ENCODE measurements around the gene CEP164.
A peak's percentile ranks its signal among the peaks of the same experiment; 100 is the strongest.
"Not testable (repeated sequence)": the region's sequence is repeated elsewhere in the genome, so short reads cannot be mapped to it uniquely, and the experiment has no call there.

The CEP164 gene

GRCh38 chr11:117303646-117304315 lies 23.9 kb upstream of the CEP164 start:
- DNase-seq (ENCODE audit: low read depth in 3 of 3), result no peak

GRCh38 chr11:117305145-117305544 lies 22.5 kb upstream of the CEP164 start:
- no peak for DNase-seq (ENCODE audit: low read depth in 3 of 3)

DNA sequence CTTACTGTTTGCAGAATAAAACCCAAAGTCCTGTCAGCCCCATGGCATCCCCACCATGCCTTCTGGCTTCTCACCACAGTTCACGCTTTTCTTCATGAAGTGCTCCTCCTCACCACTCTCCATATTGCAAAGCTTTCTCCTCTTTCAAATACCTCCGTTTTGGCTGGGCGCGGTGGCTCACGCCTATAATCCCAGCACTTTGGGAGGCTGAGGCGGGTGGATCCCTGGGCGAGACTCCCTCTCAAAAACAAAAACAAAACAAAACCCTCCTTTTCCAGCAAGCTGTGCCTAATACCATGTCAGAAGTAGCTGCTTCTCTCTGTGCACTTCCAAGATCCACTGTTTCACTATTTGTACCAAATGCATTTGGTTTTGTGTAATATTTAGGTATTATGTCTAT lies 18.3 kb upstream of the CEP164 start:
- DNase-seq (ENCODE audit: low read depth in 3 of 3), result no peak

GRCh38 chr11:117313091-117313490 lies 14.6 kb upstream of the CEP164 start:
- DNase-seq (ENCODE audit: low read depth in 3 of 3), result no peak

DNA sequence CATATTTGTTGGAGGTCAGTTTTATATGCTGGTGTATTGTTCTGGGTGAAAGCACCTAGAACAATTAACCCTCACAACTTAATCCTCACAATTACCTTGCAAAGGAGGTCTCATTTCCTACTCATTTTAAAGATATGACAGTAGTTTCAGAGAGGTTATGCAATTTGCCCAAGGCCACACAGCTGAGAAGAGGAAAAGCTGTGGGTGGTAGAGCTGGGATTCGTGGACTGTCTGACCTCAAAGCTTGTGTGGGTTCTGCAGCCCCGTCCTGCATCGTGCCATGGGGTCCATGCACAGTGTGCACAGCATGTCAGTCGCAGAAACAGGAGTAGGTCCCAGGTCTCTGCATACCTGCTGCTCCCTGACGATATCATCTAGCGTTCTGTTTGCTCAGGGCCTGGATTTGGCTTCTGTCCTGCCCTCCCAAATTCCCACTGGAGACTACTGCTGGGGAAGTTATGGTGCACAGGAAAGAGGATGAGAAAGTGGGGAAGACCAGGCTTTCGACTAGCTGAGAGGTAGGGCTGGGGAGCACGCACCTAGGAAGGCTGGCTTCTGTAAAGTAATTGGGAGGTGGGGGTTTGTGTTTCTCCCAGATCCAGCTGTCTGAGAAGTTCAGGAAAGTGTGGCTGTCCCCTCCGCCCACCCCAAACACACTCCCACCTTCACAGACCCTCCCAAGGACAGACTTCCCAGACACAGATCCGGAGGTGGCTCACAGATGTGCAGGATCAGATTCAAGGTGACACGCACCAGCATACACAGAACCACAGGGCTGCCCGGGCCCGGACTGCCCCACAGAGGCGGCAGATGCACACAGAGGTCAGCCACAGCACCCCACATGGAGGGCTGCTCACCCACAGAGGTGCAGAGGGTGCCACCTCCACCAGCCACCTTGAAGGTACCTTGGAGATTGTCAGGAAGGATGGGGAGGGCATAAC lies 13.6 kb upstream of the CEP164 start:
- no peak for DNase-seq (ENCODE audit: low read depth in 3 of 3)

DNA sequence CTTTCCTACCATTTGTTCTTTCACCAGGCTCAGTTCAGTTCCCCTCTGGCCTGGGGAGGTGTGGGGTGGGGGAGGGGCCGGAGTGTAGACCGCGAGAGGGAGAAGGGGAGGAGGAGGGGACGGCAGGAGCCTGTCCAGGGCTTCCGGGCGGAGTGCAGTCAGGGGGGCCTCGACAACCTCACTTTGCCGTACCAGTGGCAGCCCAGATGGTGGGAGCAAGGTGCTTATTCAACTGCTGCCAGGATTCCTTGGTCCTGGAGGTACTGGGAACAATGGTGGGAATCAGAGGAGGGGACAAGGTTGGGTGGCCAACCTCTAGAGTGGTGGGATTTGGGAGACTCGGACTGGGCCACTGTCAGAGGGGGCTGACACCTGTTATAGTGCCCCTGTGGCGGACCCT lies 12.8 kb upstream of the CEP164 start:
- DNase-seq (ENCODE audit: low read depth in 3 of 3), result no peak

DNA sequence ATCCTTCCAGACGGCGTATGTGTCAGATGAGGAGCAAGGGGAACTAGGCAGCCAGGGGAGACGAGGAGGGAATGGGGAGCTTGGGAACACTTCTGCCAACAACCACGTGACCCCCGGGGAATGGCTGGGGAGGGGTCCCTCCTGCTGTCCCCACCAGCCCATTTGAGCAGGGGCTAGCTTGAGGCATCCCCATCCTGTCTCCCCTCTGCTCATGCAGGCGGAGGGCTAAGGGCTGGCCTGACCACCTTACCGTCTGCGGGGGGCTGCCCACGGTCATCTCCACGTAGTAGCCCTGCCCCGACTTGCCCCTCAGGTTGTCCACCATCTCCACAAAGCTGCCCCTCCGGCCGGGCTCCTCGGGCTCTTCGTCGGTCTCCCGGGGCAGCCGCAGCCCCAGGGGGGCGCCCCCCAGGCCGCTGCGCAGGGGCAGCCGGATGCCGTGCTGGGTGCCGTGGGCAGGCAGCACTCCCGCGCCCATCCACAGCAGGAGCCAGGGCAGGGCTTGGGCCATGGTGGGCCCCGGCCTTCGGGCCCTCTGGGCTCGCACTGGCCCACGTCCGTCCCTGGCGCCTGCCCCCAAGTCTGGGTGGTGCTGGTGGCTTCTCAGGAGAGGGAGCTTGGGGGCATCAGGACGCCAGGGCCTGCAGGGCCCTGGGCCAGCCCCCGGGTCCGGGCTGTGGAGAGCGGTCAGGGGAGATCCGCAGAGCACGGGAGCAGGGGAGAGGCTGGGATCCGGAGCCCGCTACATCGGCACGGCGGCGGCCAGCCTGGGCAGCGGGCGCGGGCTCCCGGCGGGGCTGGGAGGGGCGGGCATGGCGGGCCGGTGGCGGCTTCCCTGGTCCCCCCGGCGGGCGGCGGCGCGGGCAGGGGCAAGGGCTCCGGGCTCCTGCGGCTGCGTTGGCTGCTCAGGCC lies 12.1 kb upstream of the CEP164 start:
- DNase-seq (ENCODE audit: low read depth in 3 of 3), result peak in 1 of 3 experiments; percentile 11

DNA sequence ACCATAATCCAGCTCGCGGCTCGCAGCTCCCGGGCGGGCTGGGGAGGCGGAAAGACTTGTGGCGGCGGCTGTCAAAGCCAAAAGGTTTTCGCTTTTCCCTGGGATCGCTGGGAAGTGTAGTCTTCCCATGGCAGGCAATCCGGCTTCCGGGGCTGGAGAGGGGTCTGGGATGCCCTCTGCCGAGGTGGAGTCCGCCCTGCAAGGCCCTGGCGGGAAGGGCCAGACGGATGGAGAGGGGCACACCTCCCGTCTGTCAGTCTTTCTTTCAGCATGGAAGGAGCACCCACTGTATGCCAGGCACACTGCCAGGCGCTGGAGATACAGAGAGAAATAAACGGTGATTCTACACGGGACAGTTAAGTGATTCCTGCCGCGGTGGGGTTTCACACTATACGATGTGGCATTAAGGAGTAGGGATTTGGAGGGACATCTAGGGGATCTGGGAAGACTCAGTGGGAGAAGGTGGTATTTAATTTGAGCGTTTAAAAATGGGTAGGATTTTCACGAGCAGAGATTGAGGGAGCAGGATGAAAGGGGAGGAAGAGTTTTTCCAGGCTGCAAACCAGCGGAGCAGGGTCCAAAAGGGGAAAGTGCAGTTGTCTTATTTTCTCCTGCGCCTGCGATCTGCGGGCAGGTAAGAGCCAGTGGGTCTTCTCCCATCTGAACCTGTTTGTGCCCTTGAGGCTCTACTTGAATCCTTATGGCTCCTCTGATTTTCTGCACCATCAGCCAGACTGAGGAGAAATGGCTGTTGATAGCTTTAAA lies 11.3 kb upstream of the CEP164 start, which contains the start of gene BACE1:
Gene BACE1 (minus strand): TSS at position 60 of the 765 bp plus-strand sequence. CDS start 461 bp downstream, outside the sequence.
- DNase-seq (ENCODE audit: low read depth in 3 of 3), result peak in 2 of 3 experiments; percentile 3 to 13

DNA sequence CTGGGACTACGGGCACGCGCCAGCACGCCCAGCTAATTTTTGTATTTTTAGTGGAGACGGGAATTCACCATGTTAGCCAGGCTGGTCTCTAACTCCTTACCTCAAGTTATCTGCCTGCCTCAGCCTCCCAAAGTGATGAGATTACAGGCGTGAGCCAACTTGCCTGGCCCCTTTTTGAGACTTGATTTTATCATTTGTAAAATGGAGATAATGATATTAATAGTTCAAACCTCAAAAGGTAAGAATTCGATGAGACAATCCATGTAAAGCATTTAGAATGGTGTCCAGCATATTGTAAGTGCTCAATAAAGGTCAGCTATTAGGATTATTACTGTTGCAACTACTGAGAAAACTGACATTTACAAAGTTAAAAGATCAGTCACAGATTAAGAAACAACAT lies 8.9 kb upstream of the CEP164 start:
- DNase-seq (ENCODE audit: low read depth in 3 of 3), result no peak

DNA sequence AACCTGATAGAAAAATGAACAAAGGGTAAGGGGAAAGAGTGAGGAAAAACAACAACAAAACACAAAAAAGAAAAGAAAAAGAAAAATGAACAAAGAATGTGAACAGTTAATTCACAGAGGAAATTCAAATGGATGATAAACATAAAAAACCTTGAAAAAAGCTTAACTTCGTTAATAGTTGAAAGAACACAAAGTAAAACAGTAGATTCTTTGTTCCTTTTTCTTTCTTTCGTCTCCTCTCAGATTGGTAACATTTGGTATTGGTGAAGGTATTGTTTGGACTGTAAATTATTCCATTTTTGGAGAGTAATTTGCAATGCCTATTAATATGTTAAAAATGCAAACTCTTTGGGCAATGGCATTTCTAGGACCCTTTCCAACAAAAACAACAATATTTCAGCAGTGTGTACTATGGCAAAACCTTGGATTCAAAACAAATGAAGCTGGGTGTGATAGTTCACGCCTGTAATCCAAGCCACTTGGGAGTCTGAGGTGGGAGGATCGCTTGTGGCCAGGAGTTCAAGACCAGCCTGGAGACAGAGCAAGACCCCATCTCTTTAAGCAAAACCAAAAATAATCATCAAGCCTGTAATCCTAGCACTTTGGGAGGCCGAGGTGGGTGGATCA lies 8.3 kb upstream of the CEP164 start:
- DNase-seq (ENCODE audit: low read depth in 3 of 3), result no peak

- not testable (repeated sequence) for DNase-seq (ENCODE audit: low read depth in 3 of 3)
These were observed 443 bp upstream of the CEP164 start for GRCh38 chr11:117327255-117327566.

DNA sequence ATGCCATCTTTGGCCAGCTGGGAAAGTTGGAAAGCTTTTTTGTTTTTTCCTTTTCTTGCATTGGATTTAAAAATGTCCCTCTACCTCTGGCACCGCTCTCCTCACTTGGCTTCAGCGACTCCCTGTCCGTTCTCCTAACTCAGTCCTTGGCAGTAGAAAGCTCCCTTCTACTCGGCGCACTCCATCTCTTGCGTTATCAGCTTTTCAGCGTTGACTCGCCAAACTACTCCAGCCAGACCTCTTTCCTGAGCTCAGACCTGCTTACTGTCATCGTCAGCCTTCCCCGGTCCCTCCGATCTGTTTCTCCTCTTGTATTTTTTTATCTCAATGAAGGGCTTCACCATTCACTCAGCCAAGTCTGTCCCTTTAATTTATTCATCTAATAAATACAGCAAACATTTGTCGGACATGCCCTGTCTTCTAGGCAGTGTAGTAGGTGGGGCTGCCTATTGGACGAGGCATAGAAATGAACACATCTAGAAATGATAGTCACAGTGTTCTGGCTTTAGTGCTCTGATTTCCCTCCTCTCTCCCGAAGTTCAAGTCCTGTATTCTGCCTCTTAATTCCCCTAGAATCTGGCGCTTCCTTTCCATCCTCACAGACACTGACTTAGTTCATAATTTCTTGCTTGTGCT lies 839 bp downstream of the CEP164 start:
- no peak for DNase-seq (ENCODE audit: low read depth in 3 of 3)

- no peak for DNase-seq (ENCODE audit: low read depth in 3 of 3)
These were observed 5.2 kb downstream of the CEP164 start for GRCh38 chr11:117332843-117333242.

GRCh38 chr11:117333917-117334316 lies 6.3 kb downstream of the CEP164 start:
- no peak for DNase-seq (ENCODE audit: low read depth in 3 of 3)

DNA sequence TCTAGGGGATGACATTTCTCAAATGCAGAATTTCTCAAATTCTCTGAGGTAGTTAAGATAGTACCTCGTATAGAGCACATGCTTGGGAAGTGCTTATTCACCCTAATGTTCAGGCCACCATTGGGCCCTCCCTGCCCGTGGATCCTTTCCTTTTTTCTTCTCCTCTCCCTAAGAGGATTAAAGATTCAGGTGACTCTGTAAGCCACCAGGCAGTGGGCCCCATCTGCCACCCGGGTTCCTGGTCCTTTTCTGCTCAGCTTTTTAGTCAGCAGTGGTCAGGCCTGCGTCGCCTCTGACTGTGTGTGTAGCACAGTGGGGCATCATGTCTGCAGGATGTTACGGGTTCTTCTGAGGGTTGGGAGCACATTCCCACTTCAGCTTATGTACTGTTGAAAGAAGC lies 7.2 kb downstream of the CEP164 start:
- no peak for DNase-seq (ENCODE audit: low read depth in 3 of 3)

DNA sequence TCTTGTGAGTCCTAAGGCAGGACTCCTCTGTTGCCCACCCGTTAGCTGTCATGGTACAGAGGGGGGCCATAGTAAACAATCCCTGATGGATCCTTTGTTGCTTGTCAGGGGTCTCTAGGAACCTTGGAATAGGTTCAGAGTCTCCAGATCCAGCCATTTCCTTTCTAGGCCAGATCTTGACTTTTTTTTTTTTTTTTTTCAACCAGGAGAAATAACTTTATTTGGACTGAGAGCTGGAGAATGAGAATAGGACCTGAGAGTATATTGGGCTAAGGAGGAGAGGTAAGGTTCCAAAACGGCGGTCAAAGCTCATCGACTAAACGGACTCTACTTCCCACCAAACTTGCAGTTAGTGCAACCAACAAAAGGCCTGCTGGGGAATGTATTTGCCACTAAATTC lies 7.7 kb downstream of the CEP164 start:
- no peak for DNase-seq (ENCODE audit: low read depth in 3 of 3)

DNA sequence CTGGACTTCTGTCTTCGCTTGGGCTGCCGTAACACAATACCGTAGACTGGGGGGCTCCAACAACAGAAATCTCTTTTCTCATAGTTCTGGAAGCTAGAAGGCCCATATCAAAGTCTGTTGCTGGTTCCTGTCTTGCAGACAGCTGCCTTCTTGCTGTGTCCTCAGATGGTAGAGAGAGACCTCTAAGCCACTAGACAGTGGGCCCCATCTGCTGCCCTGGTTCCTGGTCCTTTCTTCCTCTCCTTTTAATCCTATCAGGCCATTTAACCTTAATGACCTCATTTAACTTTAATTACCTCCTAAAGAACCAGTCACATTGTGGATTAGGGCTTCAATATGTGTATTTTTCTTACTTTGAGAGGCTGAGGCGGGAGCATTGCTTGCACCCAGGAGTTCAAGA lies 9.4 kb downstream of the CEP164 start:
- DNase-seq (ENCODE audit: low read depth in 3 of 3), result no peak

DNA sequence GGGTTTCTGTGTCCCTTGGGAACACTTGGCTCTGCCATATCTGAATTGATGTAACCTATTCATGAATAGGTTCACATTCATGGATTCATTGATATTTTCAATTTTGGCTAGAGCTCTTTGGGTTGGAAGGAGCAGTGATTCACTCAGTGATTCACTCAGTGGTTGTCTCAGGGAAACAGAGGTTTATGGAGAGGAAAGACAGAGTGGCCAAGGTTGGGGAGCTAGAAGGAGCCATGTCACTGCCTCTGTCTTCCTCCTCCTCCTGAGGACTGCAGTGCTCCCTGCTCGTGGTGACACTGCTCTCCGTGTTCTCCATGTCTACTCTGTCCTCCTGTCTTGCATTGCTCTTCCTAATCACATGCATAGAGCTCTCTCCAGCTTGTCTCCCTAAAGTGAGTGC lies 17.4 kb downstream of the CEP164 start:
- DNase-seq (ENCODE audit: low read depth in 3 of 3), result no peak

DNA sequence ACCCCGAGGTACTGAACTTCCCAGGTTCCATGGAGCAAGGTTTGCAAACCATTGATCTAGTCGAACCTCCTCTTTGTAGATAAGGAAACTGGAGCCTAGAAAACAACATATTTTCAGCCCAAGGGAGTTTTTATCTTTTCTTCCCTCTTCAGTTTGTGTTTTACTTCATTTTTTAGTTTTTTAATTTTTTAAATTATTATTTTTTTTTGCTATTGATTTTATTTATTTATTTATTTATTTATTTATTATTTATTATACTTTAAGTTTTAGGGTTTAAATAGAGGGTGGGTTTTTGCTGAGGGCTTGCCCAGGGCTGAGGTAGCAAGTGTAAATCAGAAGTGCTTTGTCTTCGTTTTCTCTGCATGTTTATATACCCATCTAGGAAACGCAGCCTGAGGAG lies 26.9 kb downstream of the CEP164 start:
- no peak for DNase-seq (ENCODE audit: low read depth in 3 of 3)

- no peak for DNase-seq (ENCODE audit: low read depth in 3 of 3)
These were observed 28.7 kb downstream of the CEP164 start for GRCh38 chr11:117356126-117356890.
